HCT116 (cell line): ENCODE data around the gene SF3A2. TPM values are rescaled to one million over a fixed set of nuclear protein-coding genes. Genes with fewer than 3 reads are reported as not detected.

Experiments used
- ATAC-seq: fragments of 200-7000 bp; cut with Tn5 transposase; 2 replicates; pipeline ENCODE4 v1.9.1; 2020; ENCODE audit warnings: mild to moderate bottlenecking, moderate library complexity
- BruUV-seq: library from RNA; stranded (reverse); fragments of 400-500 nt; replicated peaks from 2 replicates; lab custom pipeline; 2021; lab: Mats Ljungman, UMichigan
- CTCF ChIA-PET: fragments of 300-600 bp; sonication (Branson Sonifier 250); formaldehyde crosslinking; loops from one replicate; lab custom pipeline; 2021; ENCODE audit warnings: antibody characterized with exemption; lab: Charles Lee
- POLR2A ChIA-PET: fragments of 300-600, 350-600 bp; sonication (Branson Sonifier 250); formaldehyde crosslinking; loops from one replicate; lab custom pipeline; 2021; ENCODE audit warnings: antibody characterized with exemption; lab: Charles Lee
- RAD21 ChIA-PET, 2 experiments: fragments of 300-600 bp; sonication (Branson Sonifier 250); formaldehyde crosslinking; loops; one replicate each; lab custom pipeline; 2023; ENCODE audit warnings: low total read pairs in 2 of 2; ENCODE audit not compliant: uncharacterized antibody in 2 of 2, unreplicated experiment in 2 of 2, low non-redundant PET in 1 of 2; lab: Charles Lee
- DNase-seq: peaks from one replicate; pipeline ENCODE4 v3.0.0-alpha.2; 2010; ENCODE audit warnings: low read depth, low spot score
- H2AFZ ChIP-seq: fragments of 200-600 bp; shearing (Covaris generic), sonication (generic); 2 replicates; pipeline ENCODE4 v1.6.1; 2017; ENCODE audit warnings: low read depth, mixed run types, mixed read lengths, antibody characterized with exemption, low read length; ENCODE audit not compliant: poor library complexity, severe bottlenecking
- H3K27ac ChIP-seq: 2 replicates; pipeline ENCODE4 v1.5.1; 2012; ENCODE audit warnings: low read depth, low read length
- H3K27me3 ChIP-seq: fragments of 200-600 bp; sonication (generic); 2 replicates; pipeline ENCODE4 v1.6.1; 2016; ENCODE audit warnings: mixed run types, low read length, mixed read lengths; ENCODE audit not compliant: insufficient read depth
- H3K36me3 ChIP-seq, 2 experiments: fragments of 200-500 bp in 1 of 2; fragments of 200-600 bp in 1 of 2; sonication (Bioruptor generic) in 1 of 2; sonication (generic) in 1 of 2; 2 replicates each; pipeline versions ENCODE4 v1.5.1 to v1.6.1; 2014 to 2016; ENCODE audit warnings: low read length in 2 of 2, inconsistent platforms in 1 of 2, mixed read lengths in 1 of 2, mixed run types in 1 of 2; ENCODE audit not compliant: insufficient read depth in 2 of 2, control insufficient read depth in 1 of 2
- H3K4me1 ChIP-seq, 2 experiments: fragments of 200-600 bp in 1 of 2; sonication (generic) in 1 of 2; 2 replicates each; pipeline versions ENCODE4 v1.5.1 to v1.6.1; 2012 to 2017; ENCODE audit warnings: low read length in 2 of 2, inconsistent platforms in 1 of 2, mild to moderate bottlenecking in 1 of 2, mixed read lengths in 1 of 2, mixed run types in 1 of 2, moderate library complexity in 1 of 2; ENCODE audit not compliant: insufficient read depth in 2 of 2, control insufficient read depth in 1 of 2
- H3K4me2 ChIP-seq: fragments of 200-600 bp; sonication (generic); 2 replicates; pipeline ENCODE4 v1.6.1; 2017; ENCODE audit warnings: mixed run types, low read length, mixed read lengths
- H3K4me3 ChIP-seq, 2 experiments: fragments of 200-600 bp in 1 of 2; sonication (generic) in 1 of 2; replicated peaks in 1 of 2; 2 replicates each; pipeline ENCODE4 v1.5.1; 2011 to 2016; ENCODE audit warnings: low read length in 2 of 2, control low read depth in 1 of 2, low read depth in 1 of 2, mild to moderate bottlenecking in 1 of 2, mixed read lengths in 1 of 2, mixed run types in 1 of 2
- H3K79me2 ChIP-seq: fragments of 200-600 bp; sonication (generic); 2 replicates; pipeline ENCODE4 v1.6.1; 2017; ENCODE audit warnings: mild to moderate bottlenecking, mixed run types, low read length, moderate library complexity, mixed read lengths; ENCODE audit not compliant: insufficient read depth
- H3K9ac ChIP-seq: fragments of 200-600 bp; sonication (generic); 2 replicates; pipeline ENCODE4 v1.6.1; 2016; ENCODE audit warnings: low read length, mixed read lengths
- H3K9me2 ChIP-seq: fragments of 200-600 bp; sonication (generic), shearing (Covaris generic); 2 replicates; pipeline ENCODE4 v1.6.1; 2017; ENCODE audit warnings: mixed run types, mild to moderate bottlenecking, moderate library complexity; ENCODE audit not compliant: insufficient read depth
- H3K9me3 ChIP-seq, 2 experiments: fragments of 200-500 bp in 1 of 2; fragments of 200-600 bp in 1 of 2; sonication (Bioruptor generic) in 1 of 2; sonication (generic) in 1 of 2; 2 replicates each; pipeline ENCODE4 v1.6.1; 2014 to 2017; ENCODE audit warnings: low read length in 2 of 2, mixed read lengths in 2 of 2, inconsistent platforms in 1 of 2, low read depth in 1 of 2, mild to moderate bottlenecking in 1 of 2, mixed run types in 1 of 2, moderate library complexity in 1 of 2; ENCODE audit not compliant: control insufficient read depth in 1 of 2, insufficient read depth in 1 of 2
- H4K20me1 ChIP-seq: fragments of 200-600 bp; sonication (generic), shearing (Covaris generic); 2 replicates; pipeline ENCODE4 v1.6.1; 2017; ENCODE audit warnings: mixed run types, mild to moderate bottlenecking, moderate library complexity; ENCODE audit not compliant: insufficient read depth
- ATF3 ChIP-seq: IDR thresholded peaks from 2 replicates; pipeline ENCODE4 v1.6.1; 2012
- CTCF ChIP-seq, 3 experiments: fragments of 200-600 bp in 1 of 3; sonication (generic) in 1 of 3; IDR thresholded peaks in 2 of 3; conservative IDR thresholded peaks in 1 of 3; 2 replicates each; pipeline ENCODE4 v1.5.1; 2012 to 2017; ENCODE audit warnings: low read depth in 2 of 3, low read length in 2 of 3, antibody characterized with exemption in 1 of 3, borderline replicate concordance in 1 of 3, control low read depth in 1 of 3, mild to moderate bottlenecking in 1 of 3, mixed read lengths in 1 of 3, mixed run types in 1 of 3, moderate library complexity in 1 of 3; ENCODE audit not compliant: insufficient read depth in 1 of 3
- ELF1 ChIP-seq: IDR thresholded peaks from 2 replicates; pipeline ENCODE4 v1.6.1; 2012; ENCODE audit warnings: low read depth, borderline replicate concordance
- MAX ChIP-seq: IDR thresholded peaks from 2 replicates; pipeline ENCODE4 v1.6.1; 2012
- POLR2A ChIP-seq: IDR thresholded peaks from 2 replicates; pipeline ENCODE4 v1.7.0; 2011; ENCODE audit warnings: borderline replicate concordance; ENCODE audit not compliant: insufficient read depth, insufficient read length; ENCODE audit errors: extremely low read depth
- POLR2AphosphoS5 ChIP-seq: IDR thresholded peaks from 2 replicates; pipeline ENCODE4 v1.6.1; 2011; ENCODE audit warnings: mild to moderate bottlenecking, low read depth, low read length, moderate library complexity
- SIN3A ChIP-seq: IDR thresholded peaks from 2 replicates; pipeline ENCODE4 v1.6.1; 2012; ENCODE audit warnings: low read depth
- SRF ChIP-seq: IDR thresholded peaks from 2 replicates; pipeline ENCODE4 v1.6.1; 2012; ENCODE audit warnings: low read depth
- TCF7L2 ChIP-seq: IDR thresholded peaks from 2 replicates; pipeline ENCODE4 v1.7.0; 2011; ENCODE audit warnings: borderline replicate concordance, inconsistent platforms; ENCODE audit not compliant: insufficient read depth, insufficient read length; ENCODE audit errors: extremely low read depth
- YY1 ChIP-seq: IDR thresholded peaks from 2 replicates; pipeline ENCODE4 v1.6.1; 2011; ENCODE audit warnings: low read length, low read depth, moderate library complexity, mild to moderate bottlenecking; ENCODE audit not compliant: insufficient replicate concordance; ENCODE audit errors: extremely low read depth
- ZFX ChIP-seq: fragments of 450-650 bp; IDR thresholded peaks from 2 replicates; pipeline ENCODE4 v1.6.1; 2017
- ZNF274 ChIP-seq: fragments of 200-500 bp; sonication (Bioruptor generic); IDR thresholded peaks from 2 replicates; pipeline ENCODE4 v1.6.1; 2014; ENCODE audit warnings: mild to moderate bottlenecking, low read depth, low read length, inconsistent platforms
- intact Hi-C: fragments of 100-400 bp; cut with micrococcal nuclease; formaldehyde crosslinking; loops from 2 replicates; pipeline ENCODE4 v1.10.0; 2022
- total RNA-seq: library from RNA; stranded (reverse); gene quantifications from one replicate; pipeline ENCODE4 v1.2.1, GENCODE V29; 2021; ENCODE audit not compliant: unreplicated experiment

SF3A2 gene
- total RNA-seq, 1 experiment from 2014 or later: 166 TPM

DNA sequence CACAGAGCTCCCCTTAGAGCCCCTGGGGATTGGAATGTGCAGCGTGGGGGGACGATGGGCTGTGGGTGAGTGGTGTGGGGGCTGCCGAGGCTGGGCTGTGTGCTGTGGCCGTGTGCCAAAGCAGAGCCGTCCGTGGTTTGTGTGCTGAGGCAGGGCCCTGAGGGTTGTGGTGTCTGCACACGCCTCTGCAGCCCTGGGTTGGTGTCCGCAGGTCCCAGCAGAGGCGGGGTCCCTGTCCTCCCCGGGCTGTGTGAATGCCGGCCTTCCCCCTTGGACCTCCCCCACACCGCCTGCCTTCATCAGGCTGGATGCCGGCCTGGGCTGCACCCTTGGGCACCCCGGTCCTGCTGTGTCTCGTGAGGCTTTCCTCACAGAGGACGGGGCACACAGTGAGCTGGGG lies 46.7 kb upstream of the SF3A2 start (continued):
- TF ChIP-seq YY1 (no peak), POLR2AphosphoS5 (no peak), SRF (no peak), MAX (no peak), SIN3A (no peak), POLR2A (no peak), ZNF274 (no peak), ATF3 (no peak)
- TF ChIP-seq, all 23 proteins: peak for 0

- no peak for ATAC-seq
- Histone ChIP-seq H3K9me2 (no peaks in the 10 kb centered on the region), H2AFZ (no peak overlapping the region), H3K79me2 (peaks cover 66% of the 10 kb centered on the region), H3K4me3 (no peak overlapping the region), H3K4me2 (no peak overlapping the region), H3K9me3 (no peaks in the 10 kb centered on the region), H3K9ac (no peak overlapping the region), H3K27ac (no peak overlapping the region; the same call in 1 of the 2 replicates), H4K20me1 (no peaks in the 10 kb centered on the region), H3K27me3 (no peaks in the 10 kb centered on the region), H3K36me3 (peaks cover 27 to 55% of the 10 kb centered on the region in 2 experiments; a peak in 3 of 4 replicates)
- ChIA-PET POLR2A (no interaction called here), RAD21 (no interaction called here), CTCF (no interaction called here)
- no peak for DNase-seq
- intact Hi-C loops: no loop called here
- BruUV-seq: no TSS peak
- TF ChIP-seq ZFX (no peak), CTCF (IDR thresholded peaks at IDR 0.05 in 2 of 3, conservative IDR thresholded peaks at IDR 0.05 in 1 of 3; ENCODE audit: borderline replicate concordance in 1 of 3, insufficient read depth in 1 of 3, low read depth in 2 of 3, low read length in 2 of 3) (no peak), ELF1 (no peak), TCF7L2 (no peak), SIN3A (no peak)
- TF ChIP-seq, all 23 proteins: peak for 0
- no peaks in the 10 kb centered on the region for H3K4me1 ChIP-seq
These were observed 45.7 kb upstream of the SF3A2 start for GRCh38 chr19:2190848-2191455.
